Left kidney (tissue), 2 donors: ENCODE measurements around the gene SMIM43. TPM values are rescaled to one million over a fixed set of nuclear protein-coding genes. Genes with fewer than 3 reads are reported as not detected.
"Not testable (repeated sequence)": the region's sequence is repeated elsewhere in the genome, so short reads cannot be mapped to it uniquely, and the experiment has no call there.

Source experiments
- DNase-seq: peaks from one replicate; pipeline ENCODE4 v3.0.0-alpha.2; 2013
- polyA plus RNA-seq: library from polyadenylated mRNA; unstranded; fragments of 120-200 nt; gene quantifications from one replicate; pipeline ENCODE4 v1.2.1, GENCODE V29; 2013; ENCODE audit not compliant: insufficient read length

Gene SMIM43
- polyA plus RNA-seq, 1 donor: 0.47 TPM

GRCh38 chr4:121783210-121783609, 18.2 kb upstream of the SMIM43 start:
- DNase-seq: no peak

GRCh38 chr4:121778991-121779628, 14.1 kb upstream of the SMIM43 start:
- no peak for DNase-seq

GRCh38 chr4:121777625-121778024, 12.7 kb upstream of the SMIM43 start:
- DNase-seq: no peak

- no peak for DNase-seq
Measured at GRCh38 chr4:121776610-121777401, 11.8 kb upstream of the SMIM43 start.

GRCh38 chr4:121773883-121774282, 8.9 kb upstream of the SMIM43 start:
- DNase-seq: no peak

- DNase-seq: no peak
Measured at GRCh38 chr4:121771869-121772268, 6.9 kb upstream of the SMIM43 start.

GRCh38 chr4:121769341-121769740, 4.4 kb upstream of the SMIM43 start:
- DNase-seq: no peak

- no peak for DNase-seq
Measured at GRCh38 chr4:121767166-121767565, 2.2 kb upstream of the SMIM43 start.

GRCh38 chr4:121765971-121766538, 1.1 kb upstream of the SMIM43 start:
- no peak for DNase-seq

GRCh38 chr4:121765368-121765705, 373 bp upstream of the SMIM43 start:
- no peak for DNase-seq

GRCh38 chr4:121764303-121764701, 662 bp downstream of the SMIM43 start:
- no peak for DNase-seq

- no peak for DNase-seq
Measured at GRCh38 chr4:121760205-121760604, 4.8 kb downstream of the SMIM43 start.

GRCh38 chr4:121758925-121759568, 5.9 kb downstream of the SMIM43 start:
- DNase-seq: no peak

GRCh38 chr4:121752142-121752541, 12.8 kb downstream of the SMIM43 start:
- not testable (repeated sequence) for DNase-seq

- DNase-seq: no peak
Measured at GRCh38 chr4:121749225-121749624, 15.7 kb downstream of the SMIM43 start.

GRCh38 chr4:121742794-121743193, 22.2 kb downstream of the SMIM43 start:
- DNase-seq: no peak

- no peak for DNase-seq
Measured at GRCh38 chr4:121741751-121742150, 23.2 kb downstream of the SMIM43 start.

GRCh38 chr4:121740796-121741409, 24.1 kb downstream of the SMIM43 start:
- no peak for DNase-seq

GRCh38 chr4:121739575-121739974, 25.4 kb downstream of the SMIM43 start:
- DNase-seq: peak; percentile 11

- peak; percentile 57 for DNase-seq
Measured at GRCh38 chr4:121738780-121739535, 26.0 kb downstream of the SMIM43 start.

- DNase-seq: no peak
Measured at GRCh38 chr4:121737846-121738554, 27.0 kb downstream of the SMIM43 start.
